Stomach (tissue), 9 donors: Measurements from ENCODE around the gene KLHL40. TPM values are rescaled to one million over a fixed set of nuclear protein-coding genes. Genes with fewer than 3 reads are reported as not detected.

ENCODE experiments used
- DNase-seq, 2 donors: peaks; one replicate each; pipeline versions ENCODE4 v3.0.0 to v3.0.0-alpha.2; 2013 to 2019
- H3K27ac ChIP-seq, 5 donors: fragments of 200-600 bp in 4 of 5; sonication (generic) in 4 of 5; one replicate each; pipeline ENCODE4 v1.5.1; 2013 to 2019; ENCODE audit warnings: mild to moderate bottlenecking in 1 of 5, moderate library complexity in 1 of 5
- H3K27me3 ChIP-seq, 3 donors: fragments of 200-600 bp; sonication (generic); one replicate each; pipeline ENCODE4 v1.5.1; 2017 to 2019; ENCODE audit warnings: mixed run types in 1 of 3
- H3K36me3 ChIP-seq, 4 donors: fragments of 200-600 bp; sonication (generic); 1 replicate in 3 of 4; 2 replicates in 1 of 4; pipeline ENCODE4 v1.5.1; 2016 to 2019
- H3K4me1 ChIP-seq, 4 donors: fragments of 200-600 bp; sonication (generic); one replicate each; pipeline ENCODE4 v1.5.1; 2016 to 2019
- H3K4me3 ChIP-seq, 4 donors: fragments of 200-600 bp; sonication (generic) in 3 of 4; one replicate each; pipeline ENCODE4 v1.5.1; 2016 to 2019; ENCODE audit warnings: mild to moderate bottlenecking in 1 of 4
- H3K9me3 ChIP-seq, 4 donors: fragments of 200-600 bp; sonication (generic); one replicate each; pipeline ENCODE4 v1.5.1; 2016 to 2019
- CTCF ChIP-seq, 7 experiments: fragments of 450-650 bp in 4 of 7; fragments of 200-600 bp in 3 of 7; sonication (generic) in 3 of 7; IDR thresholded peaks; one replicate each; pipeline ENCODE4 v1.5.1; 2016 to 2019; ENCODE audit warnings: antibody characterized with exemption in 7 of 7, control low read depth in 2 of 7, mild to moderate bottlenecking in 1 of 7
- EP300 ChIP-seq: sonication (generic); formaldehyde crosslinking; IDR thresholded peaks from one replicate; pipeline ENCODE4 v1.6.1; 2017; ENCODE audit warnings: antibody characterized with exemption
- POLR2A ChIP-seq, 4 donors: fragments of 450-650 bp; IDR thresholded peaks; one replicate each; pipeline ENCODE4 v1.6.1; 2016; ENCODE audit warnings: antibody characterized with exemption in 4 of 4, control low read depth in 2 of 4, mild to moderate bottlenecking in 1 of 4, moderate library complexity in 1 of 4
- POLR2AphosphoS5 ChIP-seq, 3 donors: sonication (generic); formaldehyde crosslinking; IDR thresholded peaks; one replicate each; pipeline ENCODE4 v1.6.1; 2016; ENCODE audit warnings: antibody characterized with exemption in 3 of 3
- WGBS, 5 donors: extraction: QIAGEN DNeasy Blood & Tissue Kit in 3 of 5; methylation state at CpG; one replicate each; pipeline versions ENCODE4 v1.1.5 to v1.1.7; 2013 to 2018; 5-methylcytosine and 5-hydroxymethylcytosine counted together
- intact Hi-C: fragments of 100-400 bp; cut with DNase I; formaldehyde crosslinking; loops from one replicate; pipeline ENCODE4 v1.15.1; 2023; ENCODE audit warnings: low total_unique reads
- polyA plus RNA-seq, 3 donors: library from polyadenylated mRNA; stranded (reverse); fragments of 200-250 nt; gene quantifications; one replicate each; pipeline ENCODE4 v1.2.3, GENCODE V29; 2013
- total RNA-seq, 5 donors: library from RNA; depleted of rRNA; stranded (reverse); fragments of >200 nt; gene quantifications; one replicate each; pipeline versions ENCODE4 v1.1.0 to v1.2.3, GENCODE V29; 2014 to 2016
- donor health status: healthy with polysubstance abuse.
- donor health status: Bipolar disorder and iron deficiency.
- donor health status: healthy.

Gene KLHL40
- total and polyA plus RNA-seq, 8 donors, result 0.05 to 2.0 (median 0.18) TPM; not detected in 5

GRCh38 chr3:42734263-42734860 is 49.0 kb downstream of the KLHL40 start:
- no peaks in the 10 kb centered on the region for H3K27me3 ChIP-seq
- no peak for TF ChIP-seq CTCF (IDR thresholded peaks at IDR 0.05)
- no peak for TF ChIP-seq EP300
- TF ChIP-seq POLR2A (IDR thresholded peaks at IDR 0.05), result no peak
- intact Hi-C loops, result no loop called here
- H3K9me3 ChIP-seq, result no peaks in the 10 kb centered on the region
- no peak overlapping the region for H3K27ac ChIP-seq
- WGBS, 5 donors, result 79 to 84% (median 84%) methylated on average over 4 to 6 of the region's 6 CpGs
- H3K36me3 ChIP-seq, result no peaks in the 10 kb centered on the region
- no peak for DNase-seq
- H3K4me1 ChIP-seq, result no peaks in the 10 kb centered on the region
- H3K4me3 ChIP-seq, result no peak overlapping the region

- Histone ChIP-seq H3K36me3 (no peaks in the 10 kb centered on the region), H3K27me3 (no peaks in the 10 kb centered on the region), H3K27ac (no peak overlapping the region), H3K4me1 (no peaks in the 10 kb centered on the region), H3K9me3 (no peaks in the 10 kb centered on the region), H3K4me3 (no peak overlapping the region)
- intact Hi-C loops, result no loop called here
- no peak for DNase-seq
- TF ChIP-seq CTCF (IDR thresholded peaks at IDR 0.05), result no peak
- TF ChIP-seq POLR2AphosphoS5 (IDR thresholded peaks at IDR 0.05), result no peak
- TF ChIP-seq EP300, result no peak
- TF ChIP-seq POLR2A (IDR thresholded peaks at IDR 0.05), result no peak
- WGBS, 5 donors, result 81 to 92% (median 85%) methylated on average over 8 of the region's 8 CpGs
Measured at GRCh38 chr3:42735019-42735418, 49.7 kb downstream of the KLHL40 start.

- no peaks in the 10 kb centered on the region for H3K27me3 ChIP-seq
- no peaks in the 10 kb centered on the region for H3K36me3 ChIP-seq
- no peaks in the 10 kb centered on the region for H3K4me1 ChIP-seq
- no peak for DNase-seq
- no peaks in the 10 kb centered on the region for H3K9me3 ChIP-seq
- intact Hi-C loops, result no loop called here
- no peak overlapping the region for H3K27ac ChIP-seq
- TF ChIP-seq CTCF (IDR thresholded peaks at IDR 0.05) (no peak), EP300 (no peak), POLR2A (IDR thresholded peaks at IDR 0.05) (no peak), POLR2AphosphoS5 (IDR thresholded peaks at IDR 0.05) (no peak)
- 93 to 96% (median 96%) methylated on average over 11 to 12 of the region's 12 CpGs for WGBS, 5 donors
- no peak overlapping the region for H3K4me3 ChIP-seq
Measured at GRCh38 chr3:42735615-42736014, 50.3 kb downstream of the KLHL40 start.

GRCh38 chr3:42736081-42736480 is 50.7 kb downstream of the KLHL40 start:
- no peak for DNase-seq
- TF ChIP-seq CTCF (IDR thresholded peaks at IDR 0.05), result no peak
- no peaks in the 10 kb centered on the region for H3K4me1 ChIP-seq
- H3K4me3 ChIP-seq, result no peak overlapping the region
- 18 to 63% (median 32%) methylated on average over 1 of the region's 1 CpG for WGBS, 5 donors
- H3K27me3 ChIP-seq, result no peaks in the 10 kb centered on the region
- no peaks in the 10 kb centered on the region for H3K36me3 ChIP-seq
- no peaks in the 10 kb centered on the region for H3K9me3 ChIP-seq
- no peak overlapping the region for H3K27ac ChIP-seq
- intact Hi-C loops, result no loop called here
